ENCODE data around the gene PEPD. TPM values are rescaled to one million over a fixed set of nuclear protein-coding genes. Genes with fewer than 3 reads are reported as not detected.
"Not testable (repeated sequence)": the region's sequence is repeated elsewhere in the genome, so short reads cannot be mapped to it uniquely, and the experiment has no call there.

PEPD gene
- total and polyA plus RNA-seq, 4 donors, result 48.2 to 186 (median 55.5) TPM

DNA sequence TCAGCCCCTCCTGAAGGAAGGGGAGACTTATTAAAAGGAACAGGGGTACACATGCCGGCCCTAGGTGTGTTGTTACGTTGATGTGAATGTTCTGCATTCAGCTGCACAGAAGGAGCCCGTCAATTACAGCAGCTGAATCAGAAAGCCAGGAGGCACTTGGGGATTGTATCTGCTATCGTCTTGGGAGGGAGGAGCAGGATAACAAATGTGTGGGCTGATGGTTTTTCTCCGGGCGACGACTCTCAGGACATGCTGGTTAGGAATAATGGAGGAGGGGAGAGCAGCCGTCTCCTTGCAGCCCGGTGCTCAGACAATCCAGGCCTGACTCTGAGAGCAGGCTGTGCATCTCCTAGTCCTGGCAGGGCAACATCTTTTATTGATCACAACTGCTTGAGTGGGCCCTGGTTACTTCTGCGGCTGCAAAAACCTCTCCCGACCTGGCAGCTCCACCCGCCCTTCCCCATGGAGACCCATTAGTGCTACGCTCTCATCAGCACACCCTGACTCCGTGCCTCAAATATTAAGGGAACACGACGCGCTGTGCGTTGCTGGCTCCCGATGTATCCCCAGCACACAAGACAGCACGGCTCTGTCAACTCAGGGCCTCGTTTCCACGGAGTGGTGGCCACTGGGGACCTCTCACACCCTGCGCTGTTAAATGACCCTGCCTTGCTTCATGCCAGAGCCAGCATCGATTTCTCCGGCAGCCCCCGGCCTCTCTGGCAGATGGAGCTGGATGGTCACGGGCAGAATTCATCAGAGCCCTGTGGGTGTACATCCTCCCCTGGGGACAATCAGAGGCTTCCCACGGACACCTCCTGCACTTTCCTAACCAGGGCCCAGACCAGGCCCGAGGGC is 25.3 kb downstream of the PEPD start:
- no peak for ATAC-seq (ENCODE audit: low FRiP score)

DNA sequence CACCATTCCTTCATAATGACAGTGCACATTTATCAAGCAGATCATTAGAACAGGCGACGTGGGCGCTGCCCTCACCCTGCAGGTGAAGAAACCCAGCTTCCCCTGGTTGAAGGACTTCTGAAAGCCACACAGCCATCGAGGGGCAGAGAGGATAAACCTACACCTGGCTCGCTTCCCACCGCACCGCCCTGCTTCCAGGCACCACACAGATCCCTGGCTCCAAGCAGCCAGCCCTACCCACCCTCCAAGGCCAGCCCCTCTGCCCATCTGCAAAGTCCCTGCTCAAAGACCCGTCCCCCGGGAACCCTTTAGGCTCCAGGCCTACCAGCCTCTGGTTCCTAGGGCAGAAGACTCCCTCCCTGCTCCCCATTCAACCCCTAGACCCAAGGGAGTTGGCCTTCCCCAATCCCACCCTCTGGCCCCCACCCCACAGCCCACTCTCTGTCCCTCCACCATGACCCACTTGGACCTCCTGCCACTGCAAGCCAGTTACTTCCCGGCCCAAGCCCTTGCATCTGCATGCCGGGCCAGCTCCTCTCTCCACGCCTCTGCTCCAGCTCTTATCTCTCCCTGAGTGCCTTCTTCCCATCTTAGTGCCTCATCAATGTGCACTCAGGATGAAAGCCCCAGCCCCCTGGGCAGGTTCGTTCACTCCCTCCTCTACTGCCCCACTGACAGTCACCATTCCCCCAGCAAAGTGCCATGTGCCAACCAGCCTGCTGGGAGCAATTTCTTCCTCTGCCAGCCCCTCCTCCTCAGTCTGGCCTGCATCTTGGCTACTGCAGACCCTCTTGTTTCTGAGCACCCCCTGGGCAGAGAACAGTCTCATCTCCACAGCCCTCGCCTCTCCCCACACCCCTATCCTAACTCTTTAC is 28.0 kb downstream of the PEPD start:
- ATAC-seq (ENCODE audit: low FRiP score), result no peak
- no peak overlapping the region for H3K4me3 ChIP-seq (ENCODE audit: low read length in 2 of 2)
- intact Hi-C loops (cut with DNase I), result no loop called here
- no peaks in the 10 kb centered on the region for H3K4me1 ChIP-seq (ENCODE audit: control insufficient read depth in 1 of 2, insufficient read depth in 2 of 2, low read length in 2 of 2)
- peak; percentile 35 to 43 for DNase-seq
- WGBS, 2 donors, result 93 to 96% methylated on average over 14 of the region's 14 CpGs
- H3K27me3 ChIP-seq (ENCODE audit: control insufficient read depth in 1 of 2, insufficient read depth in 2 of 2, low read length in 1 of 2), result no peaks in the 10 kb centered on the region
- no peaks in the 10 kb centered on the region for H3K9me3 ChIP-seq (ENCODE audit: control insufficient read depth, low read length)
- peaks cover 0 to 5% of the 10 kb centered on the region in 2 donors for H3K36me3 ChIP-seq (ENCODE audit: control insufficient read depth in 1 of 2, insufficient read depth in 2 of 2, low read length in 1 of 2)
- no peak overlapping the region for H3K27ac ChIP-seq (ENCODE audit: low read depth in 1 of 2, low read length in 2 of 2)

More for the DNA sequence above, 25.3 kb downstream of the PEPD start:
- no peaks in the 10 kb centered on the region for H3K27me3 ChIP-seq (ENCODE audit: control insufficient read depth in 1 of 2, insufficient read depth in 2 of 2, low read length in 1 of 2)
- no peak overlapping the region for H3K4me3 ChIP-seq (ENCODE audit: low read length in 2 of 2)
- DNase-seq, result peak; percentile 32 to 45
- no peaks in the 10 kb centered on the region for H3K9me3 ChIP-seq (ENCODE audit: control insufficient read depth, low read length)
- H3K36me3 ChIP-seq (ENCODE audit: control insufficient read depth in 1 of 2, insufficient read depth in 2 of 2, low read length in 1 of 2), result peaks cover 0 to 3% of the 10 kb centered on the region in 2 donors
- H3K27ac ChIP-seq (ENCODE audit: low read depth in 1 of 2, low read length in 2 of 2), result no peak overlapping the region
- intact Hi-C loops (cut with DNase I), result no loop called here
- 86 to 88% methylated on average over 29 of the region's 29 CpGs for WGBS, 2 donors
- no peaks in the 10 kb centered on the region for H3K4me1 ChIP-seq (ENCODE audit: control insufficient read depth in 1 of 2, insufficient read depth in 2 of 2, low read length in 2 of 2)

DNA sequence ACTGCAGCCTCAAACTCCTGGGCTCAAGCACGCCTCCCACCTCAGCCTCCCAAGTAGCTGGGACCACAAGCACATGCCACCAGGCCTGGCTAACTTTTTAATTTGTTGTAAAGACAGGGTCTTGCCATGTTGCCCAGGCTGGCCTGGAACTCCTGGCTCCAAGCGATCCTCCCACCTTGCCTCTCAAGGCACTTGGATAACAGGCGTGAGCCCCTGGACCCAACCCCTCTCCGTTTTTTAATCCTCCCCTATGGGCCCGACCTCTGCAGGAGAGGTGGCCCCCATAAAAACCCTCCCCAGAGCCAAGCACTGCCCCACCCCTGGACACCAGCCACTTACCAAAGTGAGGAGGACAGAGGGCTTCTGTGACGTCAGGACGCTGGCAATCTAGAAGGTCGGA is 28.6 kb downstream of the PEPD start:
- ATAC-seq (ENCODE audit: low FRiP score) (no peak), DNase-seq (peak; percentile 3 to 38)
- Histone ChIP-seq H3K9me3 (ENCODE audit: control insufficient read depth, low read length) (no peaks in the 10 kb centered on the region), H3K36me3 (ENCODE audit: control insufficient read depth in 1 of 2, insufficient read depth in 2 of 2, low read length in 1 of 2) (peaks cover 0 to 2% of the 10 kb centered on the region in 2 donors), H3K27me3 (ENCODE audit: control insufficient read depth in 1 of 2, insufficient read depth in 2 of 2, low read length in 1 of 2) (no peaks in the 10 kb centered on the region), H3K4me3 (ENCODE audit: low read length in 2 of 2) (no peak overlapping the region), H3K27ac (ENCODE audit: low read depth in 1 of 2, low read length in 2 of 2) (no peak overlapping the region), H3K4me1 (ENCODE audit: control insufficient read depth in 1 of 2, insufficient read depth in 2 of 2, low read length in 2 of 2) (no peaks in the 10 kb centered on the region)
- 90 to 93% methylated on average over 8 of the region's 8 CpGs for WGBS, 2 donors
- intact Hi-C loops (cut with DNase I), result no loop called here

DNA sequence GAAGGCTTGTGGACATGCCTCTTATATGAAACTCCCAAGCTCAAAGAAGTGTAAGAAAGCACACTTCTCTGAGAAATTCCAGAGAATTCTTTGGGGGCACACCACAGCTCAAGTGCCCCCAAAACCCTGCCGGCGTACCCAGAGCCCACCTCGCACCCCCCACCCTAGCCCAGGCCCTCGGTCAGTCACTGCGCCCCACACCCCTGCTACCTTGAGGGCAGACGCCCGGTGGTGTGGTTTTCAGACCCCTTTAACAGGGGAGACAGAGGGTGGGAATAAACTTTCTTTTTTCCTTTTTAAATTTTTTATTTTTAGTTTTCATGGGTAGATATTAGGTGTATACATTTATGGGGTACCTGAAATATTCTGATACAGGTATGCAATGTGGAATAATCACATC is 29.5 kb downstream of the PEPD start:
- H3K36me3 ChIP-seq (ENCODE audit: control insufficient read depth in 1 of 2, insufficient read depth in 2 of 2, low read length in 1 of 2), result peaks cover 0 to 2% of the 10 kb centered on the region in 2 donors

DNA sequence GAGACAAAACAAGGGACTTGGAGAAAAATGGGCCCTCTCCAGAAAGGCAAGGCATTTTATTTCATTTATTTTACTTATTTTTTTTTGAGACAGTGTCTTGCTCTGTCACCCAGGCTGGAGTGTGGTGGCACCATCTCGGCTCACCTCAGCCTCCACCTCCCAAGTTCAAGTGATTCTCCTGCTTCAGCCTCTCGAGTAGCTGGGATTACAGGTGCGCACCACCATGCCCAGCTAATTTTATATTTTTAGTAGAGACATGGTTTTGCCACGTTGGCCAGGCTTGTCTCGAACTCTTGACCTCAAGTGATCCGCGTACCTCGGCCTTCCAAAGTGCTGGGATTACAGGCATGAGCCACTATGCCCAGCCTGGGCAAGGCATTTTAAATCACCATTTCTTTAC is 31.0 kb downstream of the PEPD start:
- H3K27ac ChIP-seq (ENCODE audit: low read depth in 1 of 2, low read length in 2 of 2); H3K36me3 ChIP-seq (ENCODE audit: control insufficient read depth in 1 of 2, insufficient read depth in 2 of 2, low read length in 1 of 2); H3K4me3 ChIP-seq (ENCODE audit: low read length in 2 of 2); H3K4me1 ChIP-seq (ENCODE audit: control insufficient read depth in 1 of 2, insufficient read depth in 2 of 2, low read length in 2 of 2); H3K27me3 ChIP-seq (ENCODE audit: control insufficient read depth in 1 of 2, insufficient read depth in 2 of 2, low read length in 1 of 2); intact Hi-C loops (cut with DNase I); H3K9me3 ChIP-seq (ENCODE audit: control insufficient read depth, low read length); ATAC-seq (ENCODE audit: low FRiP score): not testable (repeated sequence)
- peak in 1 of 2 donors; percentile 7 for DNase-seq
- WGBS, 2 donors, result 92 to 93% methylated on average over 8 of the region's 8 CpGs

More for the DNA sequence above, 29.5 kb downstream of the PEPD start:
- no peaks in the 10 kb centered on the region for H3K4me1 ChIP-seq (ENCODE audit: control insufficient read depth in 1 of 2, insufficient read depth in 2 of 2, low read length in 2 of 2)
- H3K27ac ChIP-seq (ENCODE audit: low read depth in 1 of 2, low read length in 2 of 2), result no peak overlapping the region
- H3K27me3 ChIP-seq (ENCODE audit: control insufficient read depth in 1 of 2, insufficient read depth in 2 of 2, low read length in 1 of 2), result no peaks in the 10 kb centered on the region
- DNase-seq (peak; percentile 29 to 51), ATAC-seq (ENCODE audit: low FRiP score) (no peak)
- intact Hi-C loops (cut with DNase I), result no loop called here
- WGBS, 2 donors, result 94 to 95% methylated on average over 7 of the region's 7 CpGs
- H3K9me3 ChIP-seq (ENCODE audit: control insufficient read depth, low read length), result no peaks in the 10 kb centered on the region
- H3K4me3 ChIP-seq (ENCODE audit: low read length in 2 of 2), result no peak overlapping the region

DNA sequence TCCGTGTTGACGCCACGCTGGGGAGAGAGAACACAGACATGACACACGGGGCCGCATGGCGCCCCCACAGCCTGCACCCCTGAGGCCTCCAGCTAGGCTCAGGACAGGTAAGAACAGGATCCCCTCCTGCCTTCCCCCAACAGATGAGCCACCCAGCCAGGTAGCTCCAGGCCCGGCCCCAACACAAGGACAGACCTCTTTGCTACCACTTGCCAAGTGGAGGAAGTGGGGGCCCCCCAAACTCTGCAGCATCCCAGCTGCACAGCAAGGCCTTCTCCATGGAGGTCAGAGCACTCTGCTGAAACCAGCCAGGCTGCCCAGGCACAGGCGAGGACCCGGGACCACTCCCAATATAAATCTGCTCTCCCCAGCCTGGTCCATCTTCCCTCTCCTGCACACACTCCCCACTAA is 31.5 kb downstream of the PEPD start:
- DNase-seq (peak; percentile 24 to 55), ATAC-seq (ENCODE audit: low FRiP score) (no peak)
- intact Hi-C loops (cut with DNase I), result no loop called here
- H3K27me3 ChIP-seq (ENCODE audit: control insufficient read depth in 1 of 2, insufficient read depth in 2 of 2, low read length in 1 of 2), result no peaks in the 10 kb centered on the region
- WGBS, 2 donors, result 84 to 87% methylated on average over 8 to 9 of the region's 9 CpGs
- H3K36me3 ChIP-seq (ENCODE audit: control insufficient read depth in 1 of 2, insufficient read depth in 2 of 2, low read length in 1 of 2), result peaks cover 0 to 2% of the 10 kb centered on the region in 2 donors
- no peaks in the 10 kb centered on the region for H3K4me1 ChIP-seq (ENCODE audit: control insufficient read depth in 1 of 2, insufficient read depth in 2 of 2, low read length in 2 of 2)
- no peak overlapping the region for H3K4me3 ChIP-seq (ENCODE audit: low read length in 2 of 2)
- H3K27ac ChIP-seq (ENCODE audit: low read depth in 1 of 2, low read length in 2 of 2), result no peak overlapping the region
- H3K9me3 ChIP-seq (ENCODE audit: control insufficient read depth, low read length), result no peaks in the 10 kb centered on the region

DNA sequence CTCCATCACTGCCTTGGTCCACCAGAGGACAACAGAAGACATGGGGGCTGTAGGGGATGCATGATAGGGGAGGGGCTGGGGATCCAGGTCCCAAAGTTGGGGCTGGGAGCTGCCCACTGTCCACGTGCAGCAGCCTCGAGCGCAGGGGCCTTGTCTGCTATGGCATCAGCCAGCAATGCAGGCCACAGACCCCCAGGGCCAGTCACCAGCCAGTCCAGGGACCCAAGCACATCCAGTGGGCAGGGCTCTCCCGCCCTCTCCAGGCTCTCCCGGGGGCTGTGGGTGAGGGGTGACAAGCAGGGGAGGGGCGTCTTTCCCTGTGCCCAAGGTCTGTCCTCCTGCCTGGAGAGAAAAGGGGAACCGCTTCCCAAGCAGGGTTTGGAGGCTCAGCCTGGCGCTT is 32.8 kb downstream of the PEPD start:
- no peaks in the 10 kb centered on the region for H3K27me3 ChIP-seq (ENCODE audit: control insufficient read depth in 1 of 2, insufficient read depth in 2 of 2, low read length in 1 of 2)
- H3K4me3 ChIP-seq (ENCODE audit: low read length in 2 of 2), result no peak overlapping the region
- intact Hi-C loops (cut with DNase I), result no loop called here
- H3K36me3 ChIP-seq (ENCODE audit: control insufficient read depth in 1 of 2, insufficient read depth in 2 of 2, low read length in 1 of 2), result peaks cover 0 to 3% of the 10 kb centered on the region in 2 donors
- 93% methylated on average over 7 to 8 of the region's 8 CpGs for WGBS, 2 donors
- no peaks in the 10 kb centered on the region for H3K4me1 ChIP-seq (ENCODE audit: control insufficient read depth in 1 of 2, insufficient read depth in 2 of 2, low read length in 2 of 2)
- peaks cover 3% of the 10 kb centered on the region for H3K9me3 ChIP-seq (ENCODE audit: control insufficient read depth, low read length)
- no peak overlapping the region for H3K27ac ChIP-seq (ENCODE audit: low read depth in 1 of 2, low read length in 2 of 2)
- DNase-seq (peak; percentile 38 to 64), ATAC-seq (ENCODE audit: low FRiP score) (no peak)

DNA sequence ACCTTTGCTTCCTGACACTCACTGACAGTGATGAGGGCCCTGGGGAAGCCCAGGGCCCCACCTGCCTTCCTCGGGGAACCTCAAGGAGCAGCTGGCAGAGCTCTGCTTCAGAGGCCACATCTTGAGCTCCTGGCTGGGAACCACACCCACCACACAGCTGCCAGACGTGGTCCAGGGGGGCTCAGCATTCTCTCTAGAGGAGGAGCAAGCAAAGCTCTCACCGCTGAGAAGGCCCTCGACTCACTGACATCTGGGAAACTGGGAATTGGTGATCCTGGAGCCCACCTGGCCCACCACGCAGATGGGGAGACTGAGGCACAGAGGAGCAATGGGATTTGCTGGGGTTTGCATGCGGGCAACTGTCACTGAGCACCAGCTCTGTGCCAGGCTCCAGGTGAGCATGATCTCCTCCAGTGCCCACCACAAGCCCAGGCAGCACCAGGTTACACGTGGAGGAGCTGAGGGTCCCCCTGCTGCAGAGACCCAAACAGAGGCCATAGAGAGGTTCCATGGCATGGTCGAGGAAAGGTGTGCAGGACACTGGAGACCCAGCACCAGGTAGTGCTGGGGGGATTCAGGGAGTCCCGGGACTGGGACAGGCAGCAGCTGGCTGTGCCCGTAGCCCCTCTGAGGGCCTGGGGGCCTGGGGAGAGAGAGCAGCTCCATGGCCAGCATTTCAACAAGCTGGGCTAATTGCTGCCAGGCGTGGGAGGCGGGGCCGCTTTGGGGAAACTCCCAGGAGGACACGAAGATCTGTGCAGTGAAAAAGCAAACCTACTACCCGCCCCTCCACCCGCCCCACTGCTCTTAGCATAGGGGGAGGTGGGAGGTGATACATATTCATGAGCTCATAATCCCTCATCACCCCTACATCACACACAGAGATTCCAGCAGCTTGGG is 33.4 kb downstream of the PEPD start:
- Histone ChIP-seq H3K27ac (ENCODE audit: low read depth in 1 of 2, low read length in 2 of 2) (no peak overlapping the region), H3K9me3 (ENCODE audit: control insufficient read depth, low read length) (peaks cover 3% of the 10 kb centered on the region), H3K4me3 (ENCODE audit: low read length in 2 of 2) (no peak overlapping the region), H3K36me3 (ENCODE audit: control insufficient read depth in 1 of 2, insufficient read depth in 2 of 2, low read length in 1 of 2) (peaks cover 0 to 4% of the 10 kb centered on the region in 2 donors), H3K4me1 (ENCODE audit: control insufficient read depth in 1 of 2, insufficient read depth in 2 of 2, low read length in 2 of 2) (no peaks in the 10 kb centered on the region), H3K27me3 (ENCODE audit: control insufficient read depth in 1 of 2, insufficient read depth in 2 of 2, low read length in 1 of 2) (no peaks in the 10 kb centered on the region)
- WGBS, 2 donors, result 85 to 87% methylated on average over 16 of the region's 16 CpGs
- no peak for ATAC-seq (ENCODE audit: low FRiP score)
- intact Hi-C loops (cut with DNase I), result no loop called here
- DNase-seq, result peak; percentile 39 to 65

Data from aorta (tissue), 5 donors.